Bronchial epithelial cell (primary cell): Measurements from ENCODE around the gene ZNF836. TPM values are rescaled to one million over a fixed set of nuclear protein-coding genes. Genes with fewer than 3 reads are reported as not detected.

ENCODE experiments used
- DNase-seq: peaks from one replicate; pipeline ENCODE4 v3.0.0-alpha.2; 2010; ENCODE audit warnings: low read depth
- FAIRE-seq: peaks from 2 replicates; lab custom pipeline; 2011; peaks lifted over from hg19 to GRCh38; lab: Jason Lieb, UNC
- H3K27me3 ChIP-seq: 2 replicates; pipeline ENCODE4 v1.5.1; 2011; ENCODE audit warnings: low read length; ENCODE audit not compliant: control insufficient read depth, insufficient read depth
- H3K36me3 ChIP-seq: 2 replicates; pipeline ENCODE4 v1.5.1; 2011; ENCODE audit warnings: low read length; ENCODE audit not compliant: control insufficient read depth, insufficient read depth
- H3K4me3 ChIP-seq: 2 replicates; pipeline ENCODE4 v1.5.1; 2011; ENCODE audit warnings: mild to moderate bottlenecking, low read depth, low read length, control low read depth
- total RNA-seq: library from RNA; depleted of rRNA; stranded (reverse); fragments of >200 nt; gene quantifications from 2 replicates; pipeline ENCODE4 v1.2.1, GENCODE V29; 2014
- TF ChIP-seq, protein P1 (sequence below): IDR thresholded peaks from 2 replicates; pipeline ENCODE4 v1.5.1; 2011; ENCODE audit warnings: mild to moderate bottlenecking, moderate library complexity, low read length, control low read depth, inconsistent platforms; ENCODE audit not compliant: insufficient read depth, severe bottlenecking

ZNF836 gene
- total RNA-seq, 1 donor from 2014 or later, result 6.3 TPM

DNA sequence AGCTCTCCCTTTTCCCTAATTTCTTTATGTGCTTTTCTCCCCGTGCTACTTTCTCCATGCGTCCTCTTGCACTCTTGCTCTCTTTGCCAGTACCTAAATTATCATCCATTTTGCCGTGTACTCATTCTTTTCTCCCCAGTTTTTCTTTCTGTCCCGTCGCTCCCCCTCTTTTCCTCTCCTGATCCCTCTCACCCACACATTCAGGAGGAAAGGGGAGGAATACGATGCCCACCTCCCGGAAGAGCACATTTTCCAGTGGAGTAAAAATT lies 32.5 kb downstream of the ZNF836 start:
- no peaks in the 10 kb centered on the region for H3K36me3 ChIP-seq
- TF ChIP-seq, protein P1, sequence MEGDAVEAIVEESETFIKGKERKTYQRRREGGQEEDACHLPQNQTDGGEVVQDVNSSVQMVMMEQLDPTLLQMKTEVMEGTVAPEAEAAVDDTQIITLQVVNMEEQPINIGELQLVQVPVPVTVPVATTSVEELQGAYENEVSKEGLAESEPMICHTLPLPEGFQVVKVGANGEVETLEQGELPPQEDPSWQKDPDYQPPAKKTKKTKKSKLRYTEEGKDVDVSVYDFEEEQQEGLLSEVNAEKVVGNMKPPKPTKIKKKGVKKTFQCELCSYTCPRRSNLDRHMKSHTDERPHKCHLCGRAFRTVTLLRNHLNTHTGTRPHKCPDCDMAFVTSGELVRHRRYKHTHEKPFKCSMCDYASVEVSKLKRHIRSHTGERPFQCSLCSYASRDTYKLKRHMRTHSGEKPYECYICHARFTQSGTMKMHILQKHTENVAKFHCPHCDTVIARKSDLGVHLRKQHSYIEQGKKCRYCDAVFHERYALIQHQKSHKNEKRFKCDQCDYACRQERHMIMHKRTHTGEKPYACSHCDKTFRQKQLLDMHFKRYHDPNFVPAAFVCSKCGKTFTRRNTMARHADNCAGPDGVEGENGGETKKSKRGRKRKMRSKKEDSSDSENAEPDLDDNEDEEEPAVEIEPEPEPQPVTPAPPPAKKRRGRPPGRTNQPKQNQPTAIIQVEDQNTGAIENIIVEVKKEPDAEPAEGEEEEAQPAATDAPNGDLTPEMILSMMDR, result no peak
- FAIRE-seq (no peak), DNase-seq (no peak)
- H3K4me3 ChIP-seq, result peak overlapping the region; percentile 96
- no peaks in the 10 kb centered on the region for H3K27me3 ChIP-seq

DNA sequence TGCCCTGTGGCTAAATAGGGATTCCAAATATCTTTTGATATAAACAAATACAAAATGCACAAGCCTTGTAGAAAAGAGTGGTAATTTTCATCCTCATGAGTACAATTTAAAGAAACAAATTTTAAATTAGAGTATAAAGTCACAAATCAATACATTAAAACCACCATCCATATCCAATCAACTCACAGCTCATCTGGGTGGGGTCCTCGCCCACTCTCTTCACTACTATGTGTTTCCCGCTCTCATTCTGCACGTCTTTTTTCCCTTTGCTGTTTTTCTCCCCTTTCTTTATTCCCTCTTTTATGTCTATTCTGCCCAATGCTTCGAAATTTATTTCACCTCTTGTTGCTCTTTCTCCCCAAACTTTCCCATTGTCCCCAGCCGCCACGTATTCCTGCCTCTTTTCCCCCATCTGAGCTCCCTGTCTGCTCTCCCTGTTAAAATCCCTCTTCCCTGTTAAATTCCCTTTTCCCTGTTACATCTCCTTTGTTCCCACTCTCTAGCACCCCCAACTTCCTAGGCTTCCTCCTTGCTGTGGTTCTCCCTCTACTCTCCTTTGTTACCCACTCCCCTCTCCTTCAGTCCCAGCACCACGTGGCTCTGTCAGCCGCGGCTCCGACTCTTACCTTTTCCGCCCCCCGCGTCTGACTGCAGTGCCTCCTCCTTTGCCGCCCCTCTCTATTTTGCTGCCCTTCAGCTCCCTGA lies 33.0 kb downstream of the ZNF836 start:
- Histone ChIP-seq H3K27me3 (no peaks in the 10 kb centered on the region), H3K36me3 (no peaks in the 10 kb centered on the region), H3K4me3 (peak overlapping the region; percentile 96)
- FAIRE-seq (no peak), DNase-seq (peak; percentile 5)
- TF ChIP-seq, protein P1, result no peak

DNA sequence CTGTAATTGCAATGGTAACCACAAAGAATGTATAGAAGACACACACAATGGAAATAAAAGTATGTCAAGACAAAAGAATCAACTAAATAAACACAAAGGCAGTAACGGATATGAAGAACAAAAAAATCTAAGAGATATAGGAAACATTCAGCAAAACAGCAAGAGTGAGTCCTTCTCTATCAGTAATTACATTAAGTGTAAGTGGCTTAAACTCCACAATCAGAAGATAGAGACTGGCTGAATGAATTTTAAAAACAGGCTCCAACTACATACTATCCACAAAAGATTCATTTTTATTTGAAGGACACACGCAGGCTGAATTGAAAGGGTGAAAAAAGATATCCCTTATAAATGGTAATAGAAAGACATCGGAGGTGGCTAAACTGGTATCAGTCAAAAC lies 51.1 kb downstream of the ZNF836 start:
- no peak for FAIRE-seq
- H3K36me3 ChIP-seq, result peaks cover 19% of the 10 kb centered on the region
- no peak overlapping the region for H3K4me3 ChIP-seq
- TF ChIP-seq, protein P1, result no peak
- no peak for DNase-seq
- H3K27me3 ChIP-seq, result no peaks in the 10 kb centered on the region

DNA sequence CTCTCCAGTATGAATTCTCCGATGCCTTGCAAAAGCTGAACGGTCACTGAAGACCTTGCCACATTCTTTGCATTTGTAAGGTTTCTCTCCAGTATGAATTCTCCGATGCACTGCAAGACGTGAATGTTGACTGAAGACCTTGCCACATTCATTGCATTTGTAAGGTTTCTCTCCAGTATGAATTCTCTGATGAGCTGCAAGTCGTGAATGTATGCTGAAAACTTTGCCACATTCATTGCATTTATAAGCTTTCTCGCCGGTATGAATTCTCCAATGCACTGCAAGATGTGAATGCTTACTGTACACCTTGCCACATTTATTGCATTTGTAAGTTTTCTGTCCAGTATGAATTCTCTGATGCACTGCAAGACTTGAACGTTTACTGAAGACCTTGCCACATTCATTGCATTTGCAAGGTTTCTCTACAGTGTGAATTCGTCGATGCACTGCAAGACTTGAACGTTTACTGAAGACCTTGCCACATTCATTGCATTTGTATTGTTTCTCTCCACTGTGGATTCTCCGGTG lies 55.8 kb downstream of the ZNF836 start:
- peak; percentile 55 for FAIRE-seq
- no peak for DNase-seq
- Histone ChIP-seq H3K27me3 (no peaks in the 10 kb centered on the region), H3K4me3 (no peak overlapping the region), H3K36me3 (peaks cover 9% of the 10 kb centered on the region)
- TF ChIP-seq, protein P1, result no peak

DNA sequence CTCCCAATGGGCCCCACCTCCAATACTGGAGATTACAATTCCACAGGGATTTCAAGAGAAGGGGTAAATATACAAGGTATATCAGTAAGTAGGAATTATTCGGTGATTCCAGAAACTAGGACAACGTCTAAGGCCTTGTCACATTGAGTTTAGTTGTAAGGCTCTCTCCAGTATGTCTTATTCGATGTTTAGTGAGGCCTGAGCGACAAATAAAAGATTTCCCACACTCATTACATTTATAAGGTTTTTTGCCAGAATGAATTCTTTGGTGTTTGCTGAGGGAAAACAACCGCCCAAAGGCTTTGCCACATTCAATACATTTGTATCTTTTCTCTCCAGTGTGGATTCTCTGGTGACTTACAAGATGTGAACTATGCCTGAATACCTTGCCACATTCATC lies 56.7 kb downstream of the ZNF836 start:
- Histone ChIP-seq H3K4me3 (no peak overlapping the region), H3K27me3 (no peaks in the 10 kb centered on the region), H3K36me3 (peaks cover 9% of the 10 kb centered on the region)
- FAIRE-seq, result no peak
- TF ChIP-seq, protein P1, result no peak
- DNase-seq, result no peak

DNA sequence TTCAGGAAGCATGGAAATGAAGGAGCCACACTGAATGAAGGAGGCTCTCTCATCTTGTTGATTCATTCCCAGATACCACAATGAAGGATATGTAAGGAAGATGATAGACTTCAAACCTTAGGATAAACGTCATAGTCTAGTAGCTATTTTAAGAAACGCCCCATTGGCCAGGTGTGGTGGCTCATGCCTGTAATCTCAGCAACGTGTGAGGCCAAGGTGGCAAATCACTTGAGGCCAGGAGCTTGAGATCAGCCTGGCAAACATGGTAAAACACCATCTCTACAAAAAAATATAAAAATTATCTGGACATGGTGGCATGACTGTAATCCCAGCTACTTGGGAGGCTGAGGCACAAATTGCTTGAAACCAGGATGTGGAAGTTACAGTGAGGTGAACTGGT lies 58.8 kb downstream of the ZNF836 start:
- no peak overlapping the region for H3K4me3 ChIP-seq
- no peak for DNase-seq
- TF ChIP-seq, protein P1, result no peak
- H3K27me3 ChIP-seq, result no peaks in the 10 kb centered on the region
- no peak for FAIRE-seq
- H3K36me3 ChIP-seq, result peaks cover 4% of the 10 kb centered on the region
